Activated CD8-positive, alpha-beta memory T cell treated with anti-CD3 and anti-CD28 coated beads for 24 hours (primary cell): ENCODE data around the gene UHMK1.
"Not testable (repeated sequence)": the region's sequence is repeated elsewhere in the genome, so short reads cannot be mapped to it uniquely, and the experiment has no call there.

Source experiments
- DNase-seq: peaks from one replicate; pipeline ENCODE4 v3.0.0-alpha.2; 2020

UHMK1 gene

DNA sequence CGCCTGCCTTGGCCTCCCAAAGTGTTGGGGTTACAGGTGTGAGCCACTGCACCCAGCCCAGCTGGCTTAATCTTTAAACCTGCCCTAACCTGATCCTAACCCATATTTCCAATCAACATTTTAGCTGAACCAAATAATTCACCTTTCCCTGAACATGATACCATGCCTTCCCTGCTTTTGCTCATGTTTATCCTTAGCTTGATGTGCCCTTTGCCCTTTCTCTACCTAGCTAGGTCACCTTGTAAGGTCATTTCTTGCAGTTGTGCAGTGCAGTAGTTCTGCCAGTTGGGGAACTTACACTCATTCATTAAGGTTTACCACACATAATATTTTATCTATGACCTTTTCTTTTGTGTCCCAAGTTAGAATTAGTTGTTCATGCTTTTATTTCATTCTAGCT is 69.3 kb downstream of the UHMK1 start:
- DNase-seq: no peak

GRCh38 chr1:162568802-162569201 is 71.2 kb downstream of the UHMK1 start:
- no peak for DNase-seq

DNA sequence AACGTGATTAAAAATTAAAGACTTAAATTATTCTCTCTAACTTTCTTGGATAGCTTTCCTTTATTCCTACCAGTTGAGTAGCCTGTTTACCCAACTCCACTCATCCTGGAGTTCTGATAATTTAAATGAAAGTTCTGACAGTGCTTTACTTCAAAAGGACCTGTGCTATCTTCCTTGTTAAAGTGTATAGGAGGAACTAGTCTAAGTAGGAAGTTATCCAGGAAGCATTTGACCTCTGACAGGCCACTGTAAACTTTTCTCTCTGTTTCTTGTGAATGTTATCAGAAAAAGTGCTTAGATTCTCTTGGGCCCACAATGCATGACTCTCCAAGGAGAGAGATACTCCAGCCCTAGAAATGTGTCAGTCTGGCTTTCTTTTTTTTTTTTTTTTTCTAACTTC is 73.1 kb downstream of the UHMK1 start:
- DNase-seq: no peak

- not testable (repeated sequence) for DNase-seq
These were observed 73.5 kb downstream of the UHMK1 start for GRCh38 chr1:162571121-162571520.

DNA sequence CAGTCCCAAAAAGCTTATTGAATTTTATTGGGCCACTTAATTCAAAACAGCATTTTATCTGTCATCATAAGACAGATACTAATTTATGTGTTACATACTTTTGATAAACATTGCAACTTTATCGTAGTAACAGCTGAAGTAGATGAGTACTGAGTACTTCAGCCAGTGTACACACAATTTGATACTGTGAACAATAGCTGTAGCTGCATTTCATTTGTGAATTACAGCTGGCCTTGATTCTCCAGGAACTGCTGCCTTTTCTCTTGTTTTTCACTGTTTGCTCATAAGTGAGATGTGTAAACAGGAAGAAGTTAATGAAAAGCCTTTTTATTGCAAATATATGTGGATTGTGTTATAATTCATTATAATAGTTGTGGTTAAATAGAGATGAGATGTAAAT is 74.1 kb downstream of the UHMK1 start:
- DNase-seq: no peak

DNA sequence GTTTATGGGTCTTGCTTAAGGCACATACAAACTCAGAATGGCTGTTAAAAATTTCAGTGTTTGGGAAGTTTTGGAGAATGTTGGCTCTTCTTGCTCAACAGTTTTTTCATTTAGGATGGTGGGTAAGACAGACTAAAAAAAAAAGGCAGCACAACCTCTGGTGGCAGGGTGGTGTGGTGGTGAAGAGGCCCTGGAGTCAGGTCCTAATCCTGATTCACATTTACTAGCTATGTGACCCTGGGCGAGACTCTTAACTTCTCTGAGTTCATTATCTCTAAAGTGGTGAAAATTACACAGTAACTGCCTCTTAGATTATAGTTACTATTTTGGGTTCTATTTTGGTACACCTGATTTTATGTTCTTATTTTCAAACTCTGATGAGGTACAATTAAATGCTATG is 75.5 kb downstream of the UHMK1 start:
- DNase-seq: no peak

DNA sequence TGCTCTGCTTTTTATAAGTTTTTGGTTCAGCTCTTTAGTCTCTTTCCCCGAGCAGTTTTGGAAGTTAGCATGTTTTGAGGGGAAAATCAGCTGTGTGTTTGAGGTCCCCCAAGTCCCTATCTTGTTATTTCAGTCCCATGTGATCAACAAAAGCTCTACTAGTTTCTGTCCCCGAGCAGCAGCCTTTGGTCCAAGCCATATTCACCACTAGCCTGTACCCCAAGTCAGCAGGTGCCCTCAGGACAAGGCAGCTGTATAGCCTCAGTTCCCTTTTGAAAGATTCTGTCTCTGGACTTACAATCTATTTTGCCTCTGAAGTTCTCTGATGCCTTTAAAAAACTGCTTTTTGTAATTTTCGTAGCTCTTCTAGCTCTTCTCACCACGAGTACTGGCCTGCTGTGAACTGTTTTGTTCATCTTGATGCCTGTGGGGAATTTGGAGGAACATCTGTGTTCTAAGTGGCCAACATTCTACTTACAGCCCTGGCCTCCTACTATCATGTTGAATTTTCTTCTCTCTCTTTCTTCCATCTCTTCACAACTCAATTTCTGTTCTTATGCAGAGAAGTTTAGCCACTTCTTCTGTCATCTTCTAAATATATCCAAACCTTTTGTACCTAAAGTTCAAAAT is 80.6 kb downstream of the UHMK1 start:
- no peak for DNase-seq

DNA sequence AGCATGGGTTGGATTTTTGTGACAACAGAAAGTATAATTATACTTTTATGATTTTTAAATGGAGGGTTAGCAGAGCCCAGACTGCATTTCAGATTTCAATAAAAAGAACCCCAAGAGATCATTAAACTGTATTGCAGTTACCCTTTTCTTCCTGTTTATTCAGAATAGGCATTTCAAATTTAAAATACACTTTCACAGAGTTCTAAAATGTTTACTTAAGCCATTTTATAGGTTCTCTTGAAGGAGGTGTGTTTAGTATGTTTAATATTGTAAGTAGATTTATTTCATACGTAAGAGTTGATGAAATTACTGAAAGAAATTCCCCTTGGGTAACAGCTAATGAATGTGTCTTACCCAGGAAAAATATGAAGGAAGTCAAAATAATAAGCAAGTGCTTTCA is 81.3 kb downstream of the UHMK1 start:
- DNase-seq: no peak
